H1 (cell line): ENCODE measurements around the gene USP54. TPM values are rescaled to one million over a fixed set of nuclear protein-coding genes. Genes with fewer than 3 reads are reported as not detected.

Source experiments
- CTCF ChIA-PET: fragments of 300-600 bp; sonication (Branson Sonifier 250); formaldehyde crosslinking; loops from one replicate; lab custom pipeline; 2021; ENCODE audit not compliant: partially characterized antibody; lab: Charles Lee
- POLR2A ChIA-PET: fragments of 300-600 bp; sonication (Branson Sonifier 250); formaldehyde crosslinking; loops from one replicate; lab custom pipeline; 2021; ENCODE audit warnings: inconsistent platforms; ENCODE audit not compliant: partially characterized antibody; lab: Charles Lee
- DNase-seq, 2 experiments: peaks; one replicate each; pipeline versions ENCODE4 v3.0.0 to v3.0.0-alpha.2; 2010 to 2022; ENCODE audit warnings: low spot score in 2 of 2, low read depth in 1 of 2, mixed read lengths in 1 of 2
- FAIRE-seq: peaks from 2 replicates; lab custom pipeline; 2011; peaks lifted over from hg19 to GRCh38; lab: Jason Lieb, UNC
- H2AFZ ChIP-seq: 2 replicates; pipeline ENCODE4 v1.8.1; 2012; ENCODE audit warnings: low read length, inconsistent platforms
- H2AK5ac ChIP-seq: 2 replicates; pipeline ENCODE4 v1.6.1; 2013; ENCODE audit warnings: low read depth, low read length
- H2BK120ac ChIP-seq: replicated peaks from 2 replicates; pipeline ENCODE3; 2013; ENCODE audit warnings: low read depth, low read length, inconsistent platforms
- H2BK12ac ChIP-seq: 2 replicates; pipeline ENCODE4 v1.6.1; 2013; ENCODE audit warnings: low read depth, low read length
- H2BK15ac ChIP-seq: 2 replicates; pipeline ENCODE4 v1.6.1; 2013; ENCODE audit warnings: low read length
- H2BK20ac ChIP-seq: 2 replicates; pipeline ENCODE4 v1.6.1; 2013; ENCODE audit warnings: low read length
- H2BK5ac ChIP-seq: 2 replicates; pipeline ENCODE4 v1.6.1; 2013; ENCODE audit warnings: low read depth, low read length
- H3K14ac ChIP-seq: 2 replicates; pipeline ENCODE4 v1.6.1; 2013; ENCODE audit warnings: inconsistent platforms; ENCODE audit not compliant: insufficient read length
- H3K18ac ChIP-seq: 2 replicates; pipeline ENCODE4 v1.6.1; 2013; ENCODE audit warnings: low read length; ENCODE audit errors: extremely low read depth
- H3K23ac ChIP-seq: 2 replicates; pipeline ENCODE4 v1.6.1; 2013; ENCODE audit warnings: inconsistent platforms; ENCODE audit not compliant: insufficient read length
- H3K23me2 ChIP-seq: 2 replicates; pipeline ENCODE4 v1.6.1; 2013; ENCODE audit warnings: low read depth, low read length
- H3K27ac ChIP-seq: 2 replicates; pipeline ENCODE4 v1.6.1; 2011; ENCODE audit warnings: low read depth, low read length, inconsistent platforms
- H3K27me3 ChIP-seq, 4 experiments: replicated peaks in 1 of 4; 1 replicate in 1 of 4; 2 replicates in 3 of 4; pipeline versions ENCODE4 v1.6.1 to v1.8.1; 2011 to 2013; ENCODE audit warnings: low read length in 3 of 4, mild to moderate bottlenecking in 3 of 4, inconsistent platforms in 2 of 4, mixed read lengths in 2 of 4, moderate library complexity in 1 of 4; ENCODE audit not compliant: control insufficient read depth in 3 of 4, insufficient read depth in 3 of 4; ENCODE audit errors: extremely low read depth in 1 of 4
- H3K36me3 ChIP-seq, 4 experiments: 2 replicates each; pipeline versions ENCODE4 v1.6.1 to v1.8.1; 2011 to 2013; ENCODE audit warnings: mild to moderate bottlenecking in 4 of 4, low read length in 3 of 4, moderate library complexity in 2 of 4, control low read depth in 1 of 4, inconsistent platforms in 1 of 4; ENCODE audit not compliant: insufficient read depth in 4 of 4, control insufficient read depth in 2 of 4
- H3K4ac ChIP-seq: replicated peaks from 2 replicates; pipeline ENCODE3; 2013; ENCODE audit warnings: low read length, low read depth, mixed read lengths, inconsistent platforms; ENCODE audit not compliant: insufficient read length
- H3K4me1 ChIP-seq, 4 experiments: replicated peaks in 1 of 4; 1 replicate in 1 of 4; 2 replicates in 3 of 4; pipeline versions ENCODE4 v1.6.1 to v1.8.1; 2011 to 2013; ENCODE audit warnings: low read length in 3 of 4, inconsistent platforms in 2 of 4, mixed read lengths in 1 of 4; ENCODE audit not compliant: insufficient read depth in 4 of 4, control insufficient read depth in 3 of 4
- H3K4me2 ChIP-seq, 2 experiments: 2 replicates each; pipeline versions ENCODE4 v1.6.1 to v1.8.1; 2011 to 2013; ENCODE audit warnings: low read depth in 2 of 2, low read length in 2 of 2, control low read depth in 1 of 2, inconsistent platforms in 1 of 2, mild to moderate bottlenecking in 1 of 2; ENCODE audit not compliant: insufficient read depth in 1 of 2
- H3K4me3 ChIP-seq, 4 experiments: fragments of 200-600, 300-600 bp in 1 of 4; sonication (generic), shearing (Covaris generic), sonication (Bioruptor Twin) in 1 of 4; 2 replicates each; pipeline versions ENCODE4 v1.5.1 to v1.8.1; 2011 to 2016; ENCODE audit warnings: low read length in 4 of 4, low read depth in 3 of 4, control low read depth in 2 of 4, inconsistent platforms in 2 of 4, mild to moderate bottlenecking in 2 of 4, mixed read lengths in 1 of 4, moderate library complexity in 1 of 4; ENCODE audit not compliant: insufficient read depth in 2 of 4; ENCODE audit errors: extremely low read depth in 1 of 4
- H3K56ac ChIP-seq: replicated peaks from 2 replicates; pipeline ENCODE3; 2013; ENCODE audit warnings: low read depth, mild to moderate bottlenecking, mixed read lengths, low read length, inconsistent platforms; ENCODE audit not compliant: insufficient read length
- H3K79me1 ChIP-seq: 2 replicates; pipeline ENCODE4 v1.6.1; 2013; ENCODE audit warnings: low read depth, low read length, control low read depth
- H3K79me2 ChIP-seq, 2 experiments: 2 replicates each; pipeline versions ENCODE4 v1.6.1 to v1.8.1; 2012 to 2013; ENCODE audit warnings: low read length in 2 of 2, mild to moderate bottlenecking in 2 of 2, inconsistent platforms in 1 of 2; ENCODE audit not compliant: insufficient read depth in 2 of 2, control insufficient read depth in 1 of 2
- H3K9ac ChIP-seq, 4 experiments: replicated peaks in 1 of 4; 1 replicate in 1 of 4; 2 replicates in 3 of 4; pipeline versions ENCODE4 v1.6.1 to v1.8.1; 2011 to 2013; ENCODE audit warnings: low read depth in 3 of 4, low read length in 3 of 4, control low read depth in 2 of 4, mild to moderate bottlenecking in 2 of 4, moderate library complexity in 2 of 4, inconsistent platforms in 1 of 4; ENCODE audit errors: extremely low read depth in 1 of 4
- H3K9me3 ChIP-seq, 2 experiments: 2 replicates each; pipeline versions ENCODE4 v1.6.1 to v1.8.1; 2012 to 2013; ENCODE audit warnings: mild to moderate bottlenecking in 2 of 2, moderate library complexity in 2 of 2, control low read depth in 1 of 2, inconsistent platforms in 1 of 2, low read depth in 1 of 2, low read length in 1 of 2, mixed read lengths in 1 of 2; ENCODE audit not compliant: insufficient read depth in 2 of 2
- H4K20me1 ChIP-seq, 2 experiments: replicated peaks in 1 of 2; 2 replicates each; pipeline versions ENCODE3 to v1.8.1; 2011 to 2013; ENCODE audit warnings: inconsistent platforms in 2 of 2, low read length in 2 of 2, mild to moderate bottlenecking in 1 of 2; ENCODE audit not compliant: insufficient read depth in 2 of 2, control insufficient read depth in 1 of 2
- H4K5ac ChIP-seq: 2 replicates; pipeline ENCODE4 v1.6.1; 2013; ENCODE audit warnings: low read length, low read depth, mixed read lengths, inconsistent platforms; ENCODE audit not compliant: insufficient read length
- H4K8ac ChIP-seq: 2 replicates; pipeline ENCODE4 v1.8.0; 2013; ENCODE audit warnings: mild to moderate bottlenecking, moderate library complexity, low read length, inconsistent platforms; ENCODE audit not compliant: insufficient read depth; ENCODE audit errors: extremely low read depth
- H4K91ac ChIP-seq: replicated peaks from 2 replicates; pipeline ENCODE3; 2013; ENCODE audit warnings: low read length, mixed read lengths, inconsistent platforms; ENCODE audit not compliant: insufficient read length
- BCL11A ChIP-seq, 2 experiments: IDR thresholded peaks; one replicate each; pipeline ENCODE4 v1.6.1; 2011; ENCODE audit warnings: low read depth in 2 of 2, low read length in 2 of 2, mild to moderate bottlenecking in 2 of 2
- CBX5 ChIP-seq: fragments of 300-800, 300-1000 bp; sonication (generic); IDR thresholded peaks from 2 replicates; pipeline ENCODE4 v1.7.1; 2016; ENCODE audit warnings: antibody characterized with exemption, low read length, low read depth
- CEBPB ChIP-seq: IDR thresholded peaks from 2 replicates; pipeline ENCODE4 v1.6.1; 2012; ENCODE audit warnings: low read depth, low read length
- CHD2 ChIP-seq: IDR thresholded peaks from 2 replicates; pipeline ENCODE4 v1.6.1; 2012; ENCODE audit warnings: low read length, improper control_type of control experiment
- GTF2F1 ChIP-seq: IDR thresholded peaks from 2 replicates; pipeline ENCODE4 v1.6.1; 2012; ENCODE audit warnings: low read depth, low read length, improper control_type of control experiment, borderline replicate concordance
- HDAC2 ChIP-seq, 2 experiments: fragments of 300-600 bp in 1 of 2; sonication (generic) in 1 of 2; IDR thresholded peaks; 2 replicates each; pipeline ENCODE4 v1.6.1; 2011 to 2012; ENCODE audit warnings: low read depth in 2 of 2, low read length in 2 of 2, mild to moderate bottlenecking in 2 of 2, moderate library complexity in 2 of 2, borderline replicate concordance in 1 of 2, inconsistent platforms in 1 of 2
- KDM1A ChIP-seq: fragments of 200-600, 300-600 bp; sonication (generic); IDR thresholded peaks from 2 replicates; pipeline ENCODE4 v1.7.1; 2016; ENCODE audit warnings: mild to moderate bottlenecking, low read length, borderline replicate concordance
- MAFK ChIP-seq: IDR thresholded peaks from 2 replicates; pipeline ENCODE4 v1.6.1; 2012; ENCODE audit warnings: low read depth, mild to moderate bottlenecking, improper control_type of control experiment, low read length
- NANOG ChIP-seq: IDR thresholded peaks from 2 replicates; pipeline ENCODE4 v1.6.1; 2011; ENCODE audit warnings: low read length, low read depth, mild to moderate bottlenecking, inconsistent platforms; ENCODE audit not compliant: insufficient read depth, poor library complexity, severe bottlenecking
- NRF1 ChIP-seq: IDR thresholded peaks from 2 replicates; pipeline ENCODE4 v1.6.1; 2011; ENCODE audit warnings: mild to moderate bottlenecking, low read depth, low read length, improper control_type of control experiment
- RBBP5 ChIP-seq: IDR thresholded peaks from 2 replicates; pipeline ENCODE4 v1.7.1; 2012; ENCODE audit warnings: low read depth, mild to moderate bottlenecking, inconsistent platforms, low read length, moderate library complexity, borderline replicate concordance
- RNF2 ChIP-seq: fragments of 200-900, 300-1000 bp; sonication (generic); IDR thresholded peaks from 2 replicates; pipeline ENCODE4 v1.7.1; 2016; ENCODE audit warnings: borderline replicate concordance, low read depth, mild to moderate bottlenecking, antibody characterized with exemption, low read length; ENCODE audit not compliant: poor library complexity, severe bottlenecking; ENCODE audit errors: missing control alignments
- TEAD4 ChIP-seq: IDR thresholded peaks from 2 replicates; pipeline ENCODE4 v1.6.1; 2012; ENCODE audit warnings: low read depth, low read length, inconsistent platforms, mixed read lengths
- YY1 ChIP-seq: IDR thresholded peaks from 2 replicates; pipeline ENCODE4 v1.6.1; 2011; ENCODE audit warnings: low read depth, mild to moderate bottlenecking, low read length
- WGBS, 2 experiments: shearing (Covaris generic) in 1 of 2; methylation state at CpG; one replicate each; pipeline versions ENCODE4 v1.1.6 to v1.1.7; 2013 to 2015; ENCODE audit warnings: low lambda C conversion rate in 2 of 2, mixed read lengths in 2 of 2, inconsistent platforms in 1 of 2, low coverage in 1 of 2, missing lambda C conversion rate in 1 of 2; ENCODE audit not compliant: insufficient replicate concordance in 2 of 2, insufficient coverage in 1 of 2, insufficient read length in 1 of 2; ENCODE audit errors: extremely low coverage in 1 of 2, missing lambda C conversion rate in 1 of 2; 5-methylcytosine and 5-hydroxymethylcytosine counted together
- polyA plus RNA-seq, 7 experiments: library from polyadenylated mRNA; depleted of rRNA in 3 of 7; stranded (reverse) in 5 of 7; unstranded in 2 of 7; fragments of >200 nt in 5 of 7; fragments of 200-250 nt in 2 of 7; gene quantifications; 1 replicate in 5 of 7; 2 replicates in 1 of 7; 4 replicates in 1 of 7; pipeline versions ENCODE4 v1.2.1 to v1.2.3, GENCODE V29; 2011 to 2013; ENCODE audit warnings: missing spikeins in 2 of 7, mixed read lengths in 2 of 7
- total RNA-seq: library from RNA; stranded (reverse); fragmentation: NEBNext Ultra II Directional; extraction: Animal tissue kit (Norgen Biotek cat#: 25700); gene quantifications from 2 replicates; pipeline ENCODE4 v1.2.1, GENCODE V29; 2021

USP54 gene
- total and polyA plus RNA-seq, 2 of the 8 experiments (the other 6 are each of a cell fraction or from before 2014, with no cell fraction given) = 46.2 to 65.6 TPM

GRCh38 chr10:73597346-73597745 lies 6.2 kb upstream of the USP54 start:
- WGBS, 2 experiments = 85% methylated on average over 1 of the region's 1 CpG; no CpG with 5 or more reads in 1 of the 2 experiments
- H4K8ac ChIP-seq = no peak overlapping the region
- ChIA-PET CTCF (interaction anchor here (1.2 to 1.9 kb wide), 3 partner anchors 10 to 68 kb away, joined by 3 to 5 read pairs (median 3); no protein-coding TSS in a partner anchor), POLR2A (interaction anchor here (0.9 to 1.4 kb wide), 4 partner anchors 10 to 40 kb away, joined by 3 to 6 read pairs (median 4); no protein-coding TSS in a partner anchor)
- no peak overlapping the region for H2AFZ ChIP-seq
- H3K4ac ChIP-seq = no peak overlapping the region
- no peak overlapping the region for H2AK5ac ChIP-seq
- FAIRE-seq (no peak), DNase-seq (no peak)
- H3K79me2 ChIP-seq = peaks cover 0 to 2% of the 10 kb centered on the region in 2 experiments; a peak in 1 of 4 replicates
- H3K23me2 ChIP-seq = no peaks in the 10 kb centered on the region
- no peak overlapping the region for H3K23ac ChIP-seq
- H2BK5ac ChIP-seq = no peak overlapping the region
- no peak overlapping the region for H2BK120ac ChIP-seq
- no peak overlapping the region for H2BK15ac ChIP-seq
- H3K9ac ChIP-seq = no peak overlapping the region
- H4K5ac ChIP-seq = no peak overlapping the region
- H3K18ac ChIP-seq = no peak overlapping the region
- H2BK20ac ChIP-seq = no peak overlapping the region
- H3K9me3 ChIP-seq = no peaks in the 10 kb centered on the region
- no peak overlapping the region for H3K27ac ChIP-seq
- no peaks in the 10 kb centered on the region for H3K79me1 ChIP-seq
- H4K91ac ChIP-seq = no peak overlapping the region
- H3K36me3 ChIP-seq = no peaks in the 10 kb centered on the region
- H2BK12ac ChIP-seq = no peak overlapping the region
- no peak overlapping the region for H3K56ac ChIP-seq
- H4K20me1 ChIP-seq = no peaks in the 10 kb centered on the region
- H3K4me1 ChIP-seq = peaks cover 0 to 11% (median 4%) of the 10 kb centered on the region in 4 experiments; a peak in 3 of 7 replicates
- H3K4me3 ChIP-seq = no peak overlapping the region
- H3K27me3 ChIP-seq = no peaks in the 10 kb centered on the region
- no peak overlapping the region for H3K14ac ChIP-seq
- no peak overlapping the region for H3K4me2 ChIP-seq
- TF ChIP-seq YY1 (no peak), MAFK (no peak), CEBPB (no peak), HDAC2 (IDR thresholded peaks at IDR 0.05; ENCODE audit: borderline replicate concordance in 1 of 2, low read depth in 2 of 2, low read length in 2 of 2) (no peak), KDM1A (no peak), GTF2F1 (no peak), TEAD4 (no peak), BCL11A (IDR thresholded peaks at IDR 0.05; ENCODE audit: low read depth in 2 of 2, low read length in 2 of 2) (no peak), RNF2 (no peak), NANOG (no peak), RBBP5 (no peak), CHD2 (no peak), CBX5 (no peak), NRF1 (no peak)
